ENCODE measurements around the gene CDCP2. TPM values are rescaled to one million over a fixed set of nuclear protein-coding genes. Genes with fewer than 3 reads are reported as not detected.

Gene CDCP2
- total and polyA plus RNA-seq, 9 donors, result 0.13 to 0.16 TPM; not detected in 7

- no peaks in the 10 kb centered on the region for H3K9me3 ChIP-seq (replicated peaks; ENCODE audit: control insufficient read depth, low read depth, low read length)
- no peaks in the 10 kb centered on the region for H3K4me1 ChIP-seq (ENCODE audit: control insufficient read depth, insufficient read depth, low read length)
- H3K36me3 ChIP-seq (ENCODE audit: control insufficient read depth, insufficient read depth, low read length), result peaks cover 24% of the 10 kb centered on the region
- no peak overlapping the region for H3K27ac ChIP-seq (ENCODE audit: low read length)
- H3K4me3 ChIP-seq (ENCODE audit: low read length), result no peak overlapping the region
- no peak for DNase-seq
- 78% methylated on average over 4 of the region's 5 CpGs for WGBS (ENCODE audit: insufficient coverage)
- no peaks in the 10 kb centered on the region for H3K27me3 ChIP-seq (ENCODE audit: control insufficient read depth, insufficient read depth, low read length)
Observed at GRCh38 chr1:54180701-54181360, 28.0 kb upstream of the CDCP2 start.

- H3K27ac ChIP-seq (ENCODE audit: low read length), result no peak overlapping the region
- DNase-seq, result no peak
- WGBS (ENCODE audit: insufficient coverage), result 64% methylated on average over 7 of the region's 9 CpGs
- no peaks in the 10 kb centered on the region for H3K27me3 ChIP-seq (ENCODE audit: control insufficient read depth, insufficient read depth, low read length)
- no peak overlapping the region for H3K4me3 ChIP-seq (ENCODE audit: low read length)
- no peaks in the 10 kb centered on the region for H3K9me3 ChIP-seq (replicated peaks; ENCODE audit: control insufficient read depth, low read depth, low read length)
- peaks cover 28% of the 10 kb centered on the region for H3K36me3 ChIP-seq (ENCODE audit: control insufficient read depth, insufficient read depth, low read length)
- no peaks in the 10 kb centered on the region for H3K4me1 ChIP-seq (ENCODE audit: control insufficient read depth, insufficient read depth, low read length)
Observed at GRCh38 chr1:54178296-54179070, 25.7 kb upstream of the CDCP2 start.

- peaks cover 28% of the 10 kb centered on the region for H3K36me3 ChIP-seq (ENCODE audit: control insufficient read depth, insufficient read depth, low read length)
- 92% methylated on average over 8 of the region's 8 CpGs for WGBS (ENCODE audit: insufficient coverage)
- no peaks in the 10 kb centered on the region for H3K4me1 ChIP-seq (ENCODE audit: control insufficient read depth, insufficient read depth, low read length)
- no peak overlapping the region for H3K27ac ChIP-seq (ENCODE audit: low read length)
- no peaks in the 10 kb centered on the region for H3K9me3 ChIP-seq (replicated peaks; ENCODE audit: control insufficient read depth, low read depth, low read length)
- H3K4me3 ChIP-seq (ENCODE audit: low read length), result no peak overlapping the region
- no peaks in the 10 kb centered on the region for H3K27me3 ChIP-seq (ENCODE audit: control insufficient read depth, insufficient read depth, low read length)
- no peak for DNase-seq
Observed at GRCh38 chr1:54177726-54178125, 24.9 kb upstream of the CDCP2 start.

- WGBS (ENCODE audit: insufficient coverage), result 84% methylated on average over 6 of the region's 6 CpGs
- Histone ChIP-seq H3K4me3 (ENCODE audit: low read length) (no peak overlapping the region), H3K36me3 (ENCODE audit: control insufficient read depth, insufficient read depth, low read length) (peaks cover 25% of the 10 kb centered on the region), H3K27ac (ENCODE audit: low read length) (no peak overlapping the region), H3K4me1 (ENCODE audit: control insufficient read depth, insufficient read depth, low read length) (no peaks in the 10 kb centered on the region), H3K9me3 (replicated peaks; ENCODE audit: control insufficient read depth, low read depth, low read length) (no peaks in the 10 kb centered on the region), H3K27me3 (ENCODE audit: control insufficient read depth, insufficient read depth, low read length) (no peaks in the 10 kb centered on the region)
- DNase-seq, result no peak
Observed at GRCh38 chr1:54176621-54177327, 24.0 kb upstream of the CDCP2 start.

- Histone ChIP-seq H3K36me3 (ENCODE audit: control insufficient read depth, insufficient read depth, low read length) (peaks cover 20% of the 10 kb centered on the region), H3K4me3 (ENCODE audit: low read length) (no peak overlapping the region), H3K27ac (ENCODE audit: low read length) (no peak overlapping the region), H3K9me3 (replicated peaks; ENCODE audit: control insufficient read depth, low read depth, low read length) (no peaks in the 10 kb centered on the region), H3K27me3 (ENCODE audit: control insufficient read depth, insufficient read depth, low read length) (no peaks in the 10 kb centered on the region), H3K4me1 (ENCODE audit: control insufficient read depth, insufficient read depth, low read length) (no peaks in the 10 kb centered on the region)
- 89% methylated on average over 3 of the region's 4 CpGs for WGBS (ENCODE audit: insufficient coverage)
- DNase-seq, result no peak
Observed at GRCh38 chr1:54174106-54174505, 21.3 kb upstream of the CDCP2 start.

- Histone ChIP-seq H3K4me3 (ENCODE audit: low read length) (no peak overlapping the region), H3K4me1 (ENCODE audit: control insufficient read depth, insufficient read depth, low read length) (no peaks in the 10 kb centered on the region), H3K27me3 (ENCODE audit: control insufficient read depth, insufficient read depth, low read length) (no peaks in the 10 kb centered on the region), H3K27ac (ENCODE audit: low read length) (no peak overlapping the region), H3K9me3 (replicated peaks; ENCODE audit: control insufficient read depth, low read depth, low read length) (no peaks in the 10 kb centered on the region), H3K36me3 (ENCODE audit: control insufficient read depth, insufficient read depth, low read length) (peaks cover 15% of the 10 kb centered on the region)
- 54% methylated on average over 4 of the region's 9 CpGs for WGBS (ENCODE audit: insufficient coverage)
- no peak for DNase-seq
Observed at GRCh38 chr1:54173681-54174080, 20.9 kb upstream of the CDCP2 start.

GRCh38 chr1:54172614-54173599 lies 20.1 kb upstream of the CDCP2 start:
- no peaks in the 10 kb centered on the region for H3K27me3 ChIP-seq (ENCODE audit: control insufficient read depth, insufficient read depth, low read length)
- no peaks in the 10 kb centered on the region for H3K9me3 ChIP-seq (replicated peaks; ENCODE audit: control insufficient read depth, low read depth, low read length)
- peak; percentile 46 for DNase-seq
- 50% methylated on average over 5 of the region's 10 CpGs for WGBS (ENCODE audit: insufficient coverage)
- peak overlapping the region; percentile 7 for H3K27ac ChIP-seq (ENCODE audit: low read length)
- no peak overlapping the region for H3K4me3 ChIP-seq (ENCODE audit: low read length)
- peaks cover 13% of the 10 kb centered on the region for H3K36me3 ChIP-seq (ENCODE audit: control insufficient read depth, insufficient read depth, low read length)
- no peaks in the 10 kb centered on the region for H3K4me1 ChIP-seq (ENCODE audit: control insufficient read depth, insufficient read depth, low read length)

- no peak for DNase-seq
- no peak overlapping the region for H3K27ac ChIP-seq (ENCODE audit: low read length)
- WGBS (ENCODE audit: insufficient coverage), result 88% methylated on average over 7 of the region's 8 CpGs
- H3K36me3 ChIP-seq (ENCODE audit: control insufficient read depth, insufficient read depth, low read length), result peaks cover 7% of the 10 kb centered on the region
- H3K9me3 ChIP-seq (replicated peaks; ENCODE audit: control insufficient read depth, low read depth, low read length), result no peaks in the 10 kb centered on the region
- H3K4me3 ChIP-seq (ENCODE audit: low read length), result no peak overlapping the region
- no peaks in the 10 kb centered on the region for H3K4me1 ChIP-seq (ENCODE audit: control insufficient read depth, insufficient read depth, low read length)
- H3K27me3 ChIP-seq (ENCODE audit: control insufficient read depth, insufficient read depth, low read length), result no peaks in the 10 kb centered on the region
Observed at GRCh38 chr1:54171606-54172005, 18.8 kb upstream of the CDCP2 start.

- H3K36me3 ChIP-seq (ENCODE audit: control insufficient read depth, insufficient read depth, low read length), result peaks cover 7% of the 10 kb centered on the region
- no peak for DNase-seq
- no peaks in the 10 kb centered on the region for H3K9me3 ChIP-seq (replicated peaks; ENCODE audit: control insufficient read depth, low read depth, low read length)
- 76% methylated on average over 8 of the region's 8 CpGs for WGBS (ENCODE audit: insufficient coverage)
- H3K27ac ChIP-seq (ENCODE audit: low read length), result no peak overlapping the region
- H3K27me3 ChIP-seq (ENCODE audit: control insufficient read depth, insufficient read depth, low read length), result no peaks in the 10 kb centered on the region
- H3K4me3 ChIP-seq (ENCODE audit: low read length), result no peak overlapping the region
- H3K4me1 ChIP-seq (ENCODE audit: control insufficient read depth, insufficient read depth, low read length), result no peaks in the 10 kb centered on the region
Observed at GRCh38 chr1:54171016-54171415, 18.2 kb upstream of the CDCP2 start.
